Ishikawa (cell line): ENCODE results near the gene TGFBR3.

ENCODE experiments used
- CEBPB ChIP-seq: IDR thresholded peaks from 2 replicates; pipeline ENCODE4 v1.6.1; 2012
- CREB1 ChIP-seq: IDR thresholded peaks from 2 replicates; pipeline ENCODE4 v1.6.1; 2012; ENCODE audit warnings: low read depth
- EGR1 ChIP-seq: IDR thresholded peaks from 2 replicates; pipeline ENCODE4 v1.6.1; 2012
- EP300 ChIP-seq: IDR thresholded peaks from 2 replicates; pipeline ENCODE4 v1.6.1; 2012; ENCODE audit warnings: borderline replicate concordance
- FOXM1 ChIP-seq: IDR thresholded peaks from 2 replicates; pipeline ENCODE4 v1.6.1; 2012; ENCODE audit warnings: low read depth, borderline replicate concordance
- NFIC ChIP-seq: IDR thresholded peaks from 2 replicates; pipeline ENCODE4 v1.6.1; 2012
- RAD21 ChIP-seq: IDR thresholded peaks from 2 replicates; pipeline ENCODE4 v1.6.1; 2012; ENCODE audit warnings: low read depth
- TAF1 ChIP-seq: IDR thresholded peaks from 2 replicates; pipeline ENCODE4 v1.6.1; 2012; ENCODE audit warnings: low read depth, mild to moderate bottlenecking
- TCF12 ChIP-seq: IDR thresholded peaks from 2 replicates; pipeline ENCODE4 v1.6.1; 2012; ENCODE audit warnings: low read depth
- TEAD4 ChIP-seq: IDR thresholded peaks from 2 replicates; pipeline ENCODE4 v1.6.1; 2012
- YY1 ChIP-seq: IDR thresholded peaks from 2 replicates; pipeline ENCODE4 v1.6.1; 2012; ENCODE audit warnings: low read depth
- ZBTB7A ChIP-seq: IDR thresholded peaks from 2 replicates; pipeline ENCODE4 v1.6.1; 2012; ENCODE audit warnings: low read depth
- TF ChIP-seq, protein P1 (sequence below): IDR thresholded peaks from 2 replicates; pipeline ENCODE4 v1.6.1; 2012
- TF ChIP-seq, protein P2 (sequence below): IDR thresholded peaks from 2 replicates; pipeline ENCODE4 v1.6.1; 2012
- TF ChIP-seq, protein P3 (sequence below): IDR thresholded peaks from 2 replicates; pipeline ENCODE4 v1.6.1; 2012; ENCODE audit warnings: low read depth, mild to moderate bottlenecking

The TGFBR3 gene

DNA sequence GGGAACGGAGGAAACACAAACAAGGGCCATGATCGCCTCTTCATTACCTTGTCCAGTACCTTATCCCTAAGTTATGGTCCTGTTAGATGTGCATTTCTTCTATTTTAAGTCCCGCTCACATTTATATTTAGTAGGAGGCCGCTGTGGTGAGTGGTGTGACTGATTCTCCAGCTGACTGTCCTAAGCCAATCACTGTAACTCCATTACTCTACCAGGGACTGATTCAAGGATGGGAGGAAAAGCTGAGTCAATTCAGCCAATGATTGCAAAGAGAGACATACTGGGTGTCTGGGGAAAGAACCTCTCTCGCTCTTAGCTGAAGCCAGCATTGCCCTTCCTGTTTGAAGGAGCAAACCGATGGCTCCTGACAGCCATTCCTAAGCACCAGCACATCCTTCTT is 59.7 kb downstream of the TGFBR3 start:
- TF ChIP-seq TEAD4 (no peak), TCF12 (no peak), ZBTB7A (no peak), EP300 (no peak), CEBPB (no peak), RAD21 (no peak), FOXM1 (no peak), YY1 (no peak), CREB1 (no peak), TAF1 (no peak), EGR1 (no peak)
- TF ChIP-seq, protein P1, sequence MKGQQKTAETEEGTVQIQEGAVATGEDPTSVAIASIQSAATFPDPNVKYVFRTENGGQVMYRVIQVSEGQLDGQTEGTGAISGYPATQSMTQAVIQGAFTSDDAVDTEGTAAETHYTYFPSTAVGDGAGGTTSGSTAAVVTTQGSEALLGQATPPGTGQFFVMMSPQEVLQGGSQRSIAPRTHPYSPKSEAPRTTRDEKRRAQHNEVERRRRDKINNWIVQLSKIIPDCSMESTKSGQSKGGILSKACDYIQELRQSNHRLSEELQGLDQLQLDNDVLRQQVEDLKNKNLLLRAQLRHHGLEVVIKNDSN = no peak

DNA sequence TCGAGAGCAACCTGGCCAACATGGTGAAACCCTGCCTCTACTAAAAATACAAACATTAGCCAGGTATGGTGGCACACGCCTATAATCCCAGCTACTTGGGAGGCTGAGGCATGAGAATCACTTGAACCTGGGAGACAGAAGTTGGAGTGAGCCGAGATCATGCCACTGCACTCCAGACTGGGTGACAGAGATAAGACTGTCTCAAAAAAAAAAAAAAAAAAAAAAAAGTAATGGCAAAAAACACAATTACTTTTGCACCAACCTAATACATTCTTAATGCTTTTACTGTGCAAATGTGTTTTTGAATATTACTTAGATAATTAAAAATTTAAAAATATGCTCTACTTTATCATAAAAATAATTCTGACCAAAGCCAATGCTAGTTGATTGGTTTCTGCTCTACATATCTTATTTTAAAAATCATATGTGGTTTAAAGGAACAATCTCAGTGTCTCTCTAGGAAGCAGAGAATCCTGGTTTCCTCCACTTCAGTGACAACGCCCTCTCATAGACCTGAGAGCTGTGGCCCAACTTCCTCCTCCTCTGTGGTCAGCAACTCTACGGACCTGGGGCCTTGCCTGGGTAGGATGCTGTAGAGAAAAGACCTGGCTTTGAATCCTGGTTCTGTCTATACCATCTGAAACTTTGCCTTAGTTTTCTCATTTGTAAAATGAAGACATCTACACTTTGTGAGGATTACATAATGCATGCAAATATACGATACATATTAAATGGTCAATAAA is 64.7 kb downstream of the TGFBR3 start:
- TF ChIP-seq CREB1 = no peak
- TF ChIP-seq YY1 = no peak

DNA sequence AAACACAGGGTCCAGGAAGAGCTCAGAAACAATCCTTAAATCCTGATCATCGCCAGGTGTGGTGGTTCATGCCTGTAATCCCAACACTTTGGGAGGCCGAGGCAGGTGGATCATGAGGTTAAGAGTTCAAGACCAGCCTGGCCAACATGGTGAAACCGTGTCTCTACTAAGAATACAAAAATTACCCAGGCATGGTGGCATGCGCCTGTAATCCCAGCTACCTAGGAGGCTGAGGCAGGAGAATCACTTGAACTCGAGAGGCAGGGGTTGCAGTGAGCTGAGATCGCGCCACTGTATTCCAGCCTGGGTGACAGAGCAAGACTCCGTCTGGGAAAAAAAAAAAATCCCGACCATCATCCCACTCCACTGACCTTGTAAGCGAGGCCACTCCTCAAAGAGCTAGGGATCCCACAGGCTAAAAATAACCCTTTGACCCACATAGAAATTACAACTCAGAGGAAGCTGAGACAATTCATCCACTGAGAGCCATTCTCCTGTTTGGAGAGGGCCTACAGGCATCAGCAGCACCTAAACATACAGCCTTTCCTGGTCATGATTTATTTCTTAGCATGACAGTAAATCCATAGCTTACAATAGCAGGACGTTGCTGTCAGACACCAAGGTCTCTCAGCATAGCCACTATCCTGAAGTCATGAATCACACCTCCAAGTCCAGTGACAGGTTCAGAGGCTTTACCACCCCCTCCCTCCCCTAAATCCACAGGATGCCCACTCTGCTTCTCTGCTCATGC is 66.7 kb downstream of the TGFBR3 start:
- TF ChIP-seq NFIC = no peak
- no peak for TF ChIP-seq RAD21
- no peak for TF ChIP-seq TAF1
- no peak for TF ChIP-seq EP300
- TF ChIP-seq CEBPB = no peak
- no peak for TF ChIP-seq ZBTB7A
- TF ChIP-seq, protein P1 = no peak
- TF ChIP-seq EGR1 = no peak
- TF ChIP-seq YY1 = no peak
- TF ChIP-seq TCF12 = no peak
- TF ChIP-seq TEAD4 = no peak
- TF ChIP-seq, protein P2, sequence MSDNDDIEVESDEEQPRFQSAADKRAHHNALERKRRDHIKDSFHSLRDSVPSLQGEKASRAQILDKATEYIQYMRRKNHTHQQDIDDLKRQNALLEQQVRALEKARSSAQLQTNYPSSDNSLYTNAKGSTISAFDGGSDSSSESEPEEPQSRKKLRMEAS = no peak
- TF ChIP-seq, protein P3, sequence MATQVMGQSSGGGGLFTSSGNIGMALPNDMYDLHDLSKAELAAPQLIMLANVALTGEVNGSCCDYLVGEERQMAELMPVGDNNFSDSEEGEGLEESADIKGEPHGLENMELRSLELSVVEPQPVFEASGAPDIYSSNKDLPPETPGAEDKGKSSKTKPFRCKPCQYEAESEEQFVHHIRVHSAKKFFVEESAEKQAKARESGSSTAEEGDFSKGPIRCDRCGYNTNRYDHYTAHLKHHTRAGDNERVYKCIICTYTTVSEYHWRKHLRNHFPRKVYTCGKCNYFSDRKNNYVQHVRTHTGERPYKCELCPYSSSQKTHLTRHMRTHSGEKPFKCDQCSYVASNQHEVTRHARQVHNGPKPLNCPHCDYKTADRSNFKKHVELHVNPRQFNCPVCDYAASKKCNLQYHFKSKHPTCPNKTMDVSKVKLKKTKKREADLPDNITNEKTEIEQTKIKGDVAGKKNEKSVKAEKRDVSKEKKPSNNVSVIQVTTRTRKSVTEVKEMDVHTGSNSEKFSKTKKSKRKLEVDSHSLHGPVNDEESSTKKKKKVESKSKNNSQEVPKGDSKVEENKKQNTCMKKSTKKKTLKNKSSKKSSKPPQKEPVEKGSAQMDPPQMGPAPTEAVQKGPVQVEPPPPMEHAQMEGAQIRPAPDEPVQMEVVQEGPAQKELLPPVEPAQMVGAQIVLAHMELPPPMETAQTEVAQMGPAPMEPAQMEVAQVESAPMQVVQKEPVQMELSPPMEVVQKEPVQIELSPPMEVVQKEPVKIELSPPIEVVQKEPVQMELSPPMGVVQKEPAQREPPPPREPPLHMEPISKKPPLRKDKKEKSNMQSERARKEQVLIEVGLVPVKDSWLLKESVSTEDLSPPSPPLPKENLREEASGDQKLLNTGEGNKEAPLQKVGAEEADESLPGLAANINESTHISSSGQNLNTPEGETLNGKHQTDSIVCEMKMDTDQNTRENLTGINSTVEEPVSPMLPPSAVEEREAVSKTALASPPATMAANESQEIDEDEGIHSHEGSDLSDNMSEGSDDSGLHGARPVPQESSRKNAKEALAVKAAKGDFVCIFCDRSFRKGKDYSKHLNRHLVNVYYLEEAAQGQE = no peak
- TF ChIP-seq CREB1 = no peak
- no peak for TF ChIP-seq FOXM1

DNA sequence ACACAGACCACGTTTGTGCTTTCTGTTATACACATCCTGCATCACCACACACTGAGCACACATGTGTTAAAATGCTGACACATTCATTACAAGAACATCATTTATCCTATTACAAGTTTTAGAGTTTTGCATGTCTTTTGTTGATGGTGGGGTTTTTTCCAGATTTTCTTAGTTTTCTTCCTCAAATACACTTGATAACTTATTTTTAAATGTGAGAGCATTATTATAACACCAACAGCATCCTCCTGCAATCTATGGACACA is 67.3 kb downstream of the TGFBR3 start:
- TF ChIP-seq, protein P2 = no peak
- TF ChIP-seq CREB1 = no peak
- TF ChIP-seq EP300 = no peak

DNA sequence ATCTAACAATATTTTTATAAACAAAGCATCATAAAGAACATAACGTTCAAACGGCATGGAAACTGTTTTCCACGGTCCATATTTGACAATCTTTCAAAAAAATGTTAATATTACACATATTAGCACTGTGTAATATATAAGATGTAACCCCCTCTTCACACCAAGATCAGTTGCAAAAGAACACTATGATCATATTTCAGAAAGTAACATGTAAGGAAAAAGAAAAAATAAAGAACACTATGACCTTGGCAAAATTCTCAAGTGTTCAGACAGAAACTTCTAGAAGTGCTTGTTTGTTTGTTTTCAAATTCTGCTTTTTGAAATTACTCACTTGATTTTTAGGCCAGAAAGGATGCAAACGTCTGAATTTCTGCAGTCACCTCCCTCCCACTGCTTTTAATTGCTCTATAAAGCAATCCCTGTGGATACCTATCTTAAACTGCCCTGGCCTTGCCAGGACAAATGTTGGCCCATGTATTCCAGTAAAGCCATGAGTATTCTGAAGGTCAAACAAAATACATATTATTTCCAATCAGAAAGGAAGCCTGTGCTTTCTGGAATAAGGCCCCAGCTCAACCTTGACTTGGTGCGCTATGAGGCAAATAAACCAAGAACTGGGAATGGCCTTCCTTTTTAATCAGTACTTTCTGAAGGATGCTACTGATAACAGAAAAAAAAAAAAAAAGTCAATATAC is 68.6 kb downstream of the TGFBR3 start:
- TF ChIP-seq YY1 (no peak), EP300 (no peak), NFIC (no peak), TCF12 (no peak), TEAD4 (no peak), CEBPB (no peak), RAD21 (no peak), TAF1 (no peak), ZBTB7A (no peak), FOXM1 (no peak), EGR1 (no peak), CREB1 (no peak)
- TF ChIP-seq, protein P2 = no peak
- TF ChIP-seq, protein P1 = no peak

DNA sequence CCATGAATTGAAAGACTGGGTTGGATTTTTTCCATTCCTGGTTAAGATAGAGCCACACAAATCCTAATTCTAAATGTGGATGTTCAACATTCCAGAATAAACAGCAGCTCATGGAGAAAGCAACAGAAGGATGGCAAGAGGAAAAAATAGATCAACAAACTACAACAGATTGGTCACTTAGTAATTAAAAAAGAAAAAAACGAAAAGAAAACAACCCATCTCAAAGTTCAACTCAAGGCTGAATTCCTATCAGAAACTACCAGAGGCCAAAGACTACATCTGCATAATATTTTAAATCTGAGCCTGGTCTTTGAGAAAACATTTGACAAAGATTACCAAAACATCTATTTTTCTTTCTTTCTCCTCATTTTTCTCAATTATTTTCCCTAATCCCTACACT is 69.9 kb downstream of the TGFBR3 start:
- TF ChIP-seq EP300 (no peak), FOXM1 (no peak), ZBTB7A (no peak), TEAD4 (no peak), EGR1 (no peak), RAD21 (no peak), TCF12 (no peak), YY1 (no peak), NFIC (no peak), CREB1 (no peak), CEBPB (no peak), TAF1 (no peak)
- TF ChIP-seq, protein P2 = no peak
- TF ChIP-seq, protein P3 = no peak
- TF ChIP-seq, protein P1 = no peak
